ENCODE data around the gene DAGLA. TPM values are rescaled to one million over a fixed set of nuclear protein-coding genes. Genes with fewer than 3 reads are reported as not detected.

The DAGLA gene
- total RNA-seq, 1 donor from 2014 or later, result 3.2 TPM

GRCh38 chr11:61728066-61728939 lies 48.1 kb downstream of the DAGLA start:
- no peak for DNase-seq
- TF ChIP-seq CTCF (IDR thresholded peaks at IDR 0.05; ENCODE audit: borderline replicate concordance), result no peak
- H3K36me3 ChIP-seq, result peaks cover 22% of the 10 kb centered on the region

GRCh38 chr11:61728940-61729219 lies 48.7 kb downstream of the DAGLA start:
- H3K27me3 ChIP-seq (ENCODE audit: low read depth), result no peaks in the 10 kb centered on the region
- H3K4me3 ChIP-seq, result no peak overlapping the region
- peaks cover 17% of the 10 kb centered on the region for H3K36me3 ChIP-seq
- no peaks in the 10 kb centered on the region for H3K9me3 ChIP-seq (replicated peaks)
- intact Hi-C loops (cut with micrococcal nuclease), result no loop called here
- H3K27ac ChIP-seq (replicated peaks), result no peak overlapping the region
- no peak for TF ChIP-seq CTCF (IDR thresholded peaks at IDR 0.05; ENCODE audit: borderline replicate concordance)
- no peak for DNase-seq
- H3K4me1 ChIP-seq, result peaks cover 29% of the 10 kb centered on the region

More at GRCh38 chr11:61728066-61728939, 48.1 kb downstream of the DAGLA start:
- H3K9me3 ChIP-seq (replicated peaks), result no peaks in the 10 kb centered on the region
- H3K27me3 ChIP-seq (ENCODE audit: low read depth), result no peaks in the 10 kb centered on the region
- peaks cover 25% of the 10 kb centered on the region for H3K4me1 ChIP-seq
- no peak overlapping the region for H3K4me3 ChIP-seq
- no peak overlapping the region for H3K27ac ChIP-seq (replicated peaks)
- intact Hi-C loops (cut with micrococcal nuclease), result no loop called here

GRCh38 chr11:61730240-61730994 lies 50.2 kb downstream of the DAGLA start:
- peaks cover 22% of the 10 kb centered on the region for H3K36me3 ChIP-seq
- peaks cover 29% of the 10 kb centered on the region for H3K4me1 ChIP-seq
- no peak overlapping the region for H3K4me3 ChIP-seq

GRCh38 chr11:61731211-61731951 lies 51.2 kb downstream of the DAGLA start:
- no peak overlapping the region for H3K4me3 ChIP-seq
- no peak overlapping the region for H3K27ac ChIP-seq (replicated peaks)
- intact Hi-C loops (cut with micrococcal nuclease), result no loop called here
- no peak for DNase-seq
- TF ChIP-seq CTCF (IDR thresholded peaks at IDR 0.05; ENCODE audit: borderline replicate concordance), result no peak
- H3K9me3 ChIP-seq (replicated peaks), result no peaks in the 10 kb centered on the region
- H3K27me3 ChIP-seq (ENCODE audit: low read depth), result no peaks in the 10 kb centered on the region
- peaks cover 24% of the 10 kb centered on the region for H3K36me3 ChIP-seq
- peaks cover 29% of the 10 kb centered on the region for H3K4me1 ChIP-seq

More at GRCh38 chr11:61730240-61730994, 50.2 kb downstream of the DAGLA start:
- intact Hi-C loops (cut with micrococcal nuclease), result no loop called here
- Histone ChIP-seq H3K27ac (replicated peaks) (no peak overlapping the region), H3K27me3 (ENCODE audit: low read depth) (no peaks in the 10 kb centered on the region), H3K9me3 (replicated peaks) (no peaks in the 10 kb centered on the region)
- DNase-seq, result no peak
- no peak for TF ChIP-seq CTCF (IDR thresholded peaks at IDR 0.05; ENCODE audit: borderline replicate concordance)

GRCh38 chr11:61731952-61732675 lies 51.9 kb downstream of the DAGLA start:
- no peak for DNase-seq
- peaks cover 25% of the 10 kb centered on the region for H3K36me3 ChIP-seq
- no peaks in the 10 kb centered on the region for H3K27me3 ChIP-seq (ENCODE audit: low read depth)
- peaks cover 29% of the 10 kb centered on the region for H3K4me1 ChIP-seq
- H3K27ac ChIP-seq (replicated peaks), result peak overlapping the region; percentile 24
- no peaks in the 10 kb centered on the region for H3K9me3 ChIP-seq (replicated peaks)
- TF ChIP-seq CTCF (IDR thresholded peaks at IDR 0.05; ENCODE audit: borderline replicate concordance), result no peak
- no peak overlapping the region for H3K4me3 ChIP-seq
- intact Hi-C loops (cut with micrococcal nuclease), result loop anchor here (2.0 kb wide), 1 partner anchor 51 kb away; the partner anchor contains the start of gene DAGLA

Measured in left ventricle myocardium inferior (tissue), 1 donor.